ELR (cell line): Measurements from ENCODE around the gene PLCB4.

Source experiments
- DNase-seq: peaks from one replicate; pipeline ENCODE4 v3.0.0-alpha.2; 2015; ENCODE audit warnings: low read depth

Gene PLCB4

GRCh38 chr20:9523636-9524035 is 454.7 kb downstream of the PLCB4 start:
- no peak for DNase-seq
